Measurements from ENCODE around the gene PSEN1. TPM values are rescaled to one million over a fixed set of nuclear protein-coding genes. Genes with fewer than 3 reads are reported as not detected.

PSEN1 gene
- total RNA-seq, 1 donor from 2014 or later = 69.2 TPM

DNA sequence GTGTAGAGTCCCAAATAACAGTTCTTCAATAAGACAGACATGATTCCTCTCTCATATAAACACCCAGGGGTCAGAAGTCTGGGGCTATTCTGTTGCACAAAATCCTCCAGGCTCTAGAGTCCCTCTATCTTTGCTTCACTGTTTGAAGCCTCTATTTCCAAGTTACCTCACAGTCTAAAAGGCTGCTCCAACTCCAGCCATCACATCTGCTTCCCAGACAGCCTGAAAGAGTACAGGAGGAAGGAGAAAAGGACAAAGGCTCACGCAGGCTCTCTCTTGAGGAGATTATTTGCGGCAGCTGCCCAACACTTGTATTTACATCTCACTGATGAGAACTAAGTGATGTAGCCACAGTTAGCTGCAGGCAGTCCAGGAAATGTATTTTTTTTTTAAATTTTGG, 107.4 kb downstream of the PSEN1 start:
- H3K4me3 ChIP-seq = no peak overlapping the region
- TF ChIP-seq, protein P1, sequence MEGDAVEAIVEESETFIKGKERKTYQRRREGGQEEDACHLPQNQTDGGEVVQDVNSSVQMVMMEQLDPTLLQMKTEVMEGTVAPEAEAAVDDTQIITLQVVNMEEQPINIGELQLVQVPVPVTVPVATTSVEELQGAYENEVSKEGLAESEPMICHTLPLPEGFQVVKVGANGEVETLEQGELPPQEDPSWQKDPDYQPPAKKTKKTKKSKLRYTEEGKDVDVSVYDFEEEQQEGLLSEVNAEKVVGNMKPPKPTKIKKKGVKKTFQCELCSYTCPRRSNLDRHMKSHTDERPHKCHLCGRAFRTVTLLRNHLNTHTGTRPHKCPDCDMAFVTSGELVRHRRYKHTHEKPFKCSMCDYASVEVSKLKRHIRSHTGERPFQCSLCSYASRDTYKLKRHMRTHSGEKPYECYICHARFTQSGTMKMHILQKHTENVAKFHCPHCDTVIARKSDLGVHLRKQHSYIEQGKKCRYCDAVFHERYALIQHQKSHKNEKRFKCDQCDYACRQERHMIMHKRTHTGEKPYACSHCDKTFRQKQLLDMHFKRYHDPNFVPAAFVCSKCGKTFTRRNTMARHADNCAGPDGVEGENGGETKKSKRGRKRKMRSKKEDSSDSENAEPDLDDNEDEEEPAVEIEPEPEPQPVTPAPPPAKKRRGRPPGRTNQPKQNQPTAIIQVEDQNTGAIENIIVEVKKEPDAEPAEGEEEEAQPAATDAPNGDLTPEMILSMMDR (IDR thresholded peaks at IDR 0.05) = no peak
- peaks cover 25% of the 10 kb centered on the region for H3K27me3 ChIP-seq (ENCODE audit: low read depth)
- DNase-seq (no peak), ATAC-seq (no peak)
- H3K9me3 ChIP-seq = no peaks in the 10 kb centered on the region
- H3K4me1 ChIP-seq = peaks cover 41% of the 10 kb centered on the region
- no peaks in the 10 kb centered on the region for H3K36me3 ChIP-seq
- intact Hi-C loops (cut with DNase I) = no loop called here
- no peak overlapping the region for H3K27ac ChIP-seq

DNA sequence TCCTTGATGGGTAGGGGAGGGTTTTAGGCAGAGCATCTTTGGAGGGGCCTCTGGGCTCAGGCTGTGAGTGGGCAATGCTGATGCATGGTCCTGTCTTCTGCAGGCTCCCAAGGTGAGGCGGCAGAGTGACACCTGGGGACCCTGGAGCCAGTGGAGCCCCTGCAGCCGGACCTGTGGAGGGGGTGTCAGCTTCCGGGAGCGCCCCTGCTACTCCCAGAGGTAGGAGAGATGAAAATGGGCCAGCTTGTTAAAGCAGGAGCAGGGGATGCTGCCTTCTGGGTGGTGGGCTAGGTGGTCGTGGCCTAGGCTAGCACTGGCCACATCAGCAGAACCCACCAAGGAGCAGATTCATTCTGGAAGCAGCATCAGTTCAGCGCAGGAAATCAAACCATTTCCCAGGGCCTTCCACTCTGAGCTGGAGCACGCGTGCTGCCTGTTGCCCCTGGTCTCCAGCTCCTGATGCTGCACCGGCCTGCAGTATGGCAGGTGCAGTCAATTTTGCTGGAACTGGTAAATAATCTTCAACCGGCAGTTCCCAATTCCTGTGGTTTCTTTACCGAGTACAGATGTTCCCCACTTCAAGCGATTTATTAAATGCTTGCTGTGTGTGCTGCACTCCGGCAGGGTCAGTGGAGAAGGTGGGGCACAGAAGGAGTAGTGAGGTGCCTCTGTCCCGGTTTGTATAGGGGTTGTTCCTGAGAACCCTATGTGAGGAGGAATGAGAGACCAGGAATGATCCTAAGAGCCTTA, 108.4 kb downstream of the PSEN1 start:
- intact Hi-C loops (cut with DNase I) = no loop called here
- Histone ChIP-seq H3K27me3 (ENCODE audit: low read depth) (peaks cover 16% of the 10 kb centered on the region), H3K4me1 (peaks cover 32% of the 10 kb centered on the region), H3K36me3 (no peaks in the 10 kb centered on the region), H3K4me3 (peak overlapping the region; percentile 58), H3K9me3 (no peaks in the 10 kb centered on the region), H3K27ac (no peak overlapping the region)
- DNase-seq = no peak
- ATAC-seq = no peak
- TF ChIP-seq, protein P1 (IDR thresholded peaks at IDR 0.05) = no peak

DNA sequence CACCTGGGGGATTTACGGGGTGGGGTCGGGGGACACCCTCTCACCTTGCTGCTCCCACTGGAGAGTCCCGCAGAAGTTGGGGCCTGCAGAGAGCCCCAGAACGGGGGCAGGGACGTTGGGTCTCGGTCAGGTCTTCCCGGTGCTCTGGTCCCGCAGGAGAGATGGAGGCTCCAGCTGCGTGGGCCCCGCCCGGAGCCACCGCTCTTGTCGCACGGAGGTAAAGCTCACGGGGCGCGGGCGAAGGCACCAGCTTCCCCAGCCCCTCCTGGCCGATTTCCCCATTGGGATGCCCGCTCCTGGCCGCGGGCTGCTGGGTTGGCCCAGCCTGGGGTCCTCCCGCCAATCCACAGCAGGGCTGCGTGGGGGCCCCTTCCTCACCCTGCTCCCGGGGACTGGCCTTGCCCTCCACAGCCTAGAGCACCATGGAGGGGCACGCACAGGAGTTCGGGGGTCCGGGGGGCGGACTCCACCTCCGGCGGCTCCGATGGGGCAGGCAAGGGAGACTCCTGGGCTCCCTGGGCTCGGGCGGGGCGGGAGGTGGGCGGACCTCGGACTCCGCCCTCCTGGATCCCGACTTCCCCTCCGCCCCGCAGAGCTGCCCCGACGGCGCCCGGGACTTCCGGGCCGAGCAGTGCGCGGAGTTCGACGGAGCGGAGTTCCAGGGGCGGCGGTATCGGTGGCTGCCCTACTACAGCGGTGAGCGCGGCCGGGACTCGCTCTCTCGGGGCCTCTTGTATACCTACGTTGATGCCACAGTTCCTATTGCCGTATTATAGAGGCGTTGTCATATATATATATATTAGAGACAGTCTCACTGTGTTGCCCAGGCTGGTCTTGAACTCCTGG, 109.4 kb downstream of the PSEN1 start:
- TF ChIP-seq, protein P1 (IDR thresholded peaks at IDR 0.05) = no peak
- ATAC-seq (peak; percentile 84 to 93), DNase-seq (peak; percentile 80)
- Histone ChIP-seq H3K9me3 (no peaks in the 10 kb centered on the region), H3K27ac (peak overlapping the region; percentile 21), H3K36me3 (no peaks in the 10 kb centered on the region), H3K4me3 (peak overlapping the region; percentile 58), H3K4me1 (peaks cover 22% of the 10 kb centered on the region), H3K27me3 (ENCODE audit: low read depth) (peaks cover 7% of the 10 kb centered on the region)
- intact Hi-C loops (cut with DNase I) = no loop called here

DNA sequence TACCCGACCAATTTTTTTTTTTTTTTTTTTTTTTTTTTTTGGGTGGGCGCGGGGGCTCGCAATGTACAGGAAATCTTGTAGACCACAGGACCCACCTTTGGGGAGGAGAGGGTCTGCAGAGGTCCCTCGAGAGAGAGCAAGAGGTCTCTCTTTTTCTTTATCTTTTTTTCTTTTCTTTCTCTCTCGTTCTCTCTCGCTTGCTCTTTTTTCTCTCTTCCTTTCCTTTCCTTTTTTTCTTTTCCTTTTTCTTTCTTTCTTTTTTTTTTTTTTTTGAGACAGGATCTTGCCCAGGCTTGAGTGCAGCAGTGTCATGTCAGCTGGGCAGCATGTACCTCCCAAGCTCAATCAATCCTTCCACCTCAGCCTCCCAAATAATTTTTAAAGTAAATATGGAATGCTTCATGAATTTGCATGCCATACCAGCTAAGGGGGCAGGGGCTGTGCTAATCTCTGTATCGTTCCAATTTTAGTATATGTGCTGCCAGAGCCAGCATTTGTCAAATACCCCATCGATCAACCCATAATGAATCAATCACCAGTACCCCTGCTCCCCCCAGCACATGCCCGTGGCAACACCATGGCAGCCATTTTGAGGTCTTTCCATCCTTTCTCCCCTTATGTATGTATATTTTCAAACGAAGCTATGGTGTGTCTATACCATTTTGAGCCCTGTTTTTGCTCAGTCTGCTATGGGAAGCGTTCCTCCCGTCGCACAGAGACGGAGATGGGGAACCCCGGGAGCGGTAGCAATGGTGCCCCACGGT, 110.3 kb downstream of the PSEN1 start:
- Histone ChIP-seq H3K36me3 (no peaks in the 10 kb centered on the region), H3K9me3 (no peaks in the 10 kb centered on the region), H3K27ac (peak overlapping the region; percentile 21), H3K27me3 (ENCODE audit: low read depth) (peaks cover 4% of the 10 kb centered on the region), H3K4me1 (peaks cover 14% of the 10 kb centered on the region), H3K4me3 (peak overlapping the region; percentile 58)
- ATAC-seq (no peak), DNase-seq (no peak)
- intact Hi-C loops (cut with DNase I) = no loop called here
- TF ChIP-seq, protein P1 (IDR thresholded peaks at IDR 0.05) = no peak

DNA sequence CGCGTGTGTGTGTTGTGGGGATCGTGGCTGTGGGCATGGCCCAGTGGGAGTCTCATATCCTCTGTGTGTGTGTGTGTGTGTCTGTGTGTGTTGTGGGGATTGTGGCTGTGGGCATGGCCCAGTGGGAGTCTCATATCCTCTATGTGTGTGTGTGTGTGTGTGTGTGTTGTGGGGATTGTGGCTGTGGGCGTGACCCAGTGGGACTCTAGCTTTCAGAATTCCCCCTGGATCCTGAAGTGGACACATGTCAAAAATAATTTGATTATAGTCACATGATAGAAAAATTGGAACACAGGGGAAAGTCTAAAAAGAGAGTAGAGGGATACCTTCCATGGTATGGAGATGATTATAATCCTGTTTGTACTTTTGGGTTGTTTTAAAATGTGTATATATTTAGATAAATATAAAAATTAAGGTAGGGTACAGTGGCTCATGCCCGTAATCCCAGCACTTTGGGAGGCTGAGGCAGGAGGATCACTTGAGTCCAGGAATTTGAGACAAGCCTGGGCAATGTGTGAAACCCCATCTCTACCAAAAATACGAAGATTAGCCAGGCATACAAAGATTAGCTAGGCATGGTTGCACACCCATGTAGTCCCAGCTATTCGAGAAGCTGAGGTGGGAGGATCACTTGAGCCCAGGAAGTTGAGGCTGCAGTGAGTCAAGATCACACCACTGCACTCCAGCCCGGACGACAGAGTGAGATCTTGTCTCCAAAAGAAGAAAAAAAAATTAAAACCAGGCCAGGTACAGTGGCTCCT, 112.0 kb downstream of the PSEN1 start:
- Histone ChIP-seq H3K9me3 (no peaks in the 10 kb centered on the region), H3K36me3 (no peaks in the 10 kb centered on the region), H3K4me1 (peaks cover 14% of the 10 kb centered on the region), H3K27me3 (ENCODE audit: low read depth) (no peaks in the 10 kb centered on the region), H3K27ac (no peak overlapping the region), H3K4me3 (no peak overlapping the region)
- TF ChIP-seq, protein P1 (IDR thresholded peaks at IDR 0.05) = no peak
- intact Hi-C loops (cut with DNase I) = no loop called here
- no peak for DNase-seq
- ATAC-seq = no peak
